NCI-H2227 treated with DMSO at 0.1 percent for 48 hours (cell line): Measurements from ENCODE around the gene PCED1A.
A peak's percentile ranks its signal among the peaks of the same experiment; 100 is the strongest.
"Not testable (repeated sequence)": the region's sequence is repeated elsewhere in the genome, so short reads cannot be mapped to it uniquely, and the experiment has no call there.

Experiments
- DNase-seq: peaks from one replicate; lab custom pipeline; 2025; lab: John Stamatoyannopoulos, UW

Gene PCED1A

DNA sequence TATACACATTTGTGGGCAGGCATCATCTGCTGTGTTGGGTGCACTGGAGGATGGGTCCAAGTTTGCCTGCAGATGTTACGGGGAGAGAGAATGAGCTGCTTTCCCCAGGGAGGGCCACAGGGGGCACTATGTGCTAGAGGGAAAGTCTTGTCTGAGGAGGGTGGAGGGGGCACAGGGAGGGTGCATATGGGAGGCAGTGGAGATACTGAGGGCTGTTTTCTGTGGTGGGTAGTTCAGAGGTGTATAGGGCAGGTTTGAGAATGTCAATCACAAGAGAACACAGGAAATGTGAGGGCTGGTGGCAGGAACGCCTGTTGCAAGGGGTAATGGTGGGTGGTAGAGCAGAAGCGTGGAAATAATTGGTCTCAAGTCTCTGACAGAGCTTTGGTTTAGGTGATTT lies 25.2 kb upstream of the PCED1A start:
- DNase-seq: no peak

DNA sequence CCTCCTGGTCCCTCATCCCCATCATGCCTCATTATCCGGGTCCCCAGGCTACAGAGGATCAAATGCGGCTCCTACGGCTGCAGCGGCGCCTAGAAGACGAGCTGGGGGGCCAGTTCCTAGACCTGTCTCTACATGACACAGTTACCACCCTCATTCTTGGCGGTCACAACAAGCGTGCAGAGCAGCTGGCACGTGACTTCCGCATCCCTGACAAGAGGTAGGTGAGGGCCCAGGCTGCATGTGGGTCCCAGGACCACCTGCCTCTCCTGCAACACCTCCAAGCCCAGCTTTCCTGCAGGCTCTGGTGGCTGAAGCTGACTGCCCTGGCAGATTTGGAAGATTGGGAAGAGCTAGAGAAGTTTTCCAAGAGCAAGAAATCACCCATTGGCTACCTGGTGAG lies 24.6 kb upstream of the PCED1A start:
- no peak for DNase-seq

DNA sequence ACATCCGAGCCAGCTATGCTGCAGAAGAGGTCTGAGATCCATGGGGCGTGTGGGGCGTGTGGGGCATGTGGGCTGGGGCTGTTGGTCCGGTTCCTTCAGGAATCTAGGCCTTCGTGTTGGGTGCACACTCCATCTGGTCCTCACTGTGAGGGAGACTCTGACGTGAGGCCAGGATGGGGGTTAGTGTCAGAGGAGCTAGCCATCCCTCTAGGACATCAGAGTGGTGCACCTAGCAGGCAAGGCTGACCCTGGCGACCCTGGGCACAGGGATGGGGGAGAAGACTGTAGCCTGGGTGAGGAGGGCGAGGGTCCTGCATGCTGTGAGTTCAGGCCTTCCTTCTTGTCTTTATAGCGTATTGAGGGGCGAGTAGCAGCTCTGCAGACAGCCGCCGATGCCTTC lies 24.2 kb upstream of the PCED1A start:
- DNase-seq: no peak

DNA sequence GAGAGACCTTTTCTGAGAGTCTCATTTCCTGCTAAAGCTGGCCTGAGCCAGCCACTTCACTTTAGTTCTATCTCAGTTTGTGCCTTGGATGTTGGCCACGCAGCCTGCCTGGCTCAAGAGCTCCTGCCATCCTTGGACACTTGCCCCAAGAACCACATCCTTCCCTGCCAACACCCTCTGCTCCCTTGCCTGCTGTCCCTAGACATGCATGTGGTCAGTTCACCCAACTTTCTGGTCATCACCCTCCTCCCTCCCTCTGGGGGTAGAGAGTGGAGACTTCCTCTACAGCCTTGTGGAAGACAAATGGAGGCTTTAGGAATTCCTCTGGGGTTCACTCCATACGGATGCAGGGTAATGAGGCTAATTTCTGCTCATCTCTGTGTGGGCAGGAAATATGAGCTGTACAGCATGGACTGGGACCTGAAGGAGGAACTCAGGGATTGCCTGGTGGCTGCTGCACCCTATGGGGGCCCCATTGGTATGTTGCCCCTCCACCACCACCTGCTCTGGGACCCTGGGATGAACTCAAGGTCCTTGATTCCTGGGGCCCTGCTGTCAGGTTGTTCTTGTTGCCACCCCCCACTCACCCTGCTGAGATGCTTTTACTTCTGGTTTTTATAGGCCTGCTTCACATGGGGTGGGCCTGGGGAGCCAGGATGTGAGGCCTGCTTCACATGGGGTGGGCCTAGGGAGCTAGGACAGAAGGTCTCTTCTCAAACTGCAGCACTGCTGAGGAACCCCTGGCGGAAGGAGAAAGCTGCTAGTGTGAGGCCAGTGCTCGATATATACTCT lies 19.1 kb upstream of the PCED1A start:
- no peak for DNase-seq

DNA sequence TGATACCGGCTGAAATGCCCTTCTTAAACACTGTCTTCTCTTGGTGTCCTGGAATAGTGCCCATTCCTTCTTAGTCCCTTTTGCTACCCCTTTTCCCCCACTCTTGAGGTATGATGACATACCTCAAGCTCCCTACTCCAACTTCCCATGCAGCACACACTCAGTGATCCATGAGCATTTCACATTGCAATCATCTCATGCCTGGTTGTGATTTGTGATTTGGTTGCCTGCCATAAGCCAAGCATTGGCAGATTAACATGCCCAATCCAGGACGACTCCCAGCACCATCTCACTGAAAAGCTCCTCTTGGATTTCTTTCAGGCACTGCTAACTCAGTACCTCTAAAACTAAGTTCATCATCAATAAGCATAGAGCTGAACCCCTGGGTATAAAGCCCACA lies 18.1 kb upstream of the PCED1A start:
- no peak for DNase-seq

DNA sequence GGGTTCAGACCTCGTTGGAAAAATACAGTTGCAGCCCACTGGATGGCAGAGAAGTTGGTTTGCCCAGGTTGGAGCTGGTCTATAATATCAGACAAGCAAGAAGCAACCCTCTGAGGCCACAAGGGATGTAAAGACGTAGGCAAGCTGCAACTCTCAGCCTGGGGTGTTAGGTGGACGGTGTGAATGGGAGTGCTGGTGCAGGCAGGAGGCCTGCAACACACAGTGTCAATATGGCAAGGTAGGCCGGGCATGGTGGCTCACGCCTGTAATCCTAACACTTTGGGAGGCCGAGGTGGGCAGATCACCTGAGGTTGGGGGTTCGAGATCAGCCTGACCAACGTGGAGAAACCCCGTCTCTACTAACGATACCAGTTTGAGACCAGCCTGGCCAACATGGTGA lies 10.6 kb upstream of the PCED1A start:
- DNase-seq: no peak

DNA sequence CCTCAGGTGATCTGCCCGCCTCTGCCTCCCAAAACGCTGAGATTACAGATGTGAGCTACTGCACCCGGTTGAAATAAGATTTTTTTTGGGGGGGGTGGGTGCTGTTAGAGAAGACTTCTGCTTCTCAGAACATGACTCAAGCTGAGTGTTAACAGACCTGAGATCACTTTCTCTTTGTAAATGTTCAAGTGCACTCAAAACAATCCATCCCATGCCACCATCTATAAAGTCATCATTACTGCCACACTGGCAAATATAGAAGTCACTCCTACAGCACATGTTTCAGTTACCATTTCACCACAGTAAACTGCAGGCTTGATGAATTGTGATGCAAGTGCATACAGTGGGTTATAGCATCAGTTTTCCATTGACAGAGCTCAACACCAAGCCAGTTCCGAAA lies 9.1 kb upstream of the PCED1A start:
- DNase-seq: no peak

DNA sequence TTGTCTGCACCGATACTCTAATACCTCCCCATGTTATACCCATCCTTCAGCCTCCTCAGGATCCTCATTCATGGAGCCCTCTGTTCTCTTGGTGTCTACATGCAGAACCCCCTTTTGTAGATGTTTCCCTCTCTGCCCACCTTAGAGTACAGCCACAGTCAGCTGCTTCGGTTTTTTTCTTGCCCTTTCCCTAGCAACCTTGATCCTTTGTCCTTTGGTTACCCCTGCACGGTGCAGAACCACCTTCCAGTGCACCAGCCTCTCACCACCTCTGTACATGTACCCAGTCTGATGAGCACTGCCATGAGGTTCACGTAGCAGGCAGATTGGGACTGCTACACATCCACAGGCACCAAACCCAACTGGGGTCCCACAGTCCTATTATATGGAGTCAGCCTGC lies 7.3 kb upstream of the PCED1A start:
- DNase-seq: no peak

DNA sequence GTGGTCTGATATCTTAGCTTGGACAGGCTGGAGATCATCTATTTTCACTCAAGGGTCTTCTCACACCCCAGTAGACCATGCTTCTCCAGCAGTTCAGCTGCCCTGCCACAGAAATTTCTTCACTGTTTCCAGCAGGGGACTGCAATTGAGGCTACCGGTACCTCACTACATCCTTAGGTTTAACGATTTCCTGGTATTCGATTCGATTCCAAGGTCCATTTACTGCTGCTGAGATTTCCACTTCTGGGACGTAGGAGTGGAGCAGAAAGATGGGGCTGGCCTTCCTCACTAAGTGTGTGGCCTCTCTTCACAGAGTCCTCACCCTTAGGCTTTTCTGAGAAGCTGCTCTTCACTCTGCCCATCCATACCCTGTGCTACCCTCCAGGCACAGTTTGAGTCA lies 6.2 kb upstream of the PCED1A start:
- no peak for DNase-seq

DNA sequence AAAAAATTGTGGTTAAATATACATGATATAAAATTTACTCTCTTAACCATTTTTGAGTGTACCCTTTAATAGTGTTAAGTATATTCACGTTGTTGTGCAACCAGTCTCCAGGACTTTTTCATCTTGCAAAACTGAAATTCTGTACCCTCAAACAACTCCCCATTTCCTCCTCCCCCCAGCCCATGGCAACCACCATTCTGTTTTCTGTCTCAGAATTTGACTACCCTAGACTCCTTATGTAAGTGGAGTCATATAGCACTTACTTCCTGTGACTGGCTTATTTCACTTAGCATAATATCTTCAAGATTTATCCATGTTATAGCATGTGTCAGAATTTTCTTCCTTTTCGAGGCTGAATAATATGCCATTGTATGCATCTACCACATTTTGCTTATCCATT lies 5.2 kb upstream of the PCED1A start:
- DNase-seq: no peak

DNA sequence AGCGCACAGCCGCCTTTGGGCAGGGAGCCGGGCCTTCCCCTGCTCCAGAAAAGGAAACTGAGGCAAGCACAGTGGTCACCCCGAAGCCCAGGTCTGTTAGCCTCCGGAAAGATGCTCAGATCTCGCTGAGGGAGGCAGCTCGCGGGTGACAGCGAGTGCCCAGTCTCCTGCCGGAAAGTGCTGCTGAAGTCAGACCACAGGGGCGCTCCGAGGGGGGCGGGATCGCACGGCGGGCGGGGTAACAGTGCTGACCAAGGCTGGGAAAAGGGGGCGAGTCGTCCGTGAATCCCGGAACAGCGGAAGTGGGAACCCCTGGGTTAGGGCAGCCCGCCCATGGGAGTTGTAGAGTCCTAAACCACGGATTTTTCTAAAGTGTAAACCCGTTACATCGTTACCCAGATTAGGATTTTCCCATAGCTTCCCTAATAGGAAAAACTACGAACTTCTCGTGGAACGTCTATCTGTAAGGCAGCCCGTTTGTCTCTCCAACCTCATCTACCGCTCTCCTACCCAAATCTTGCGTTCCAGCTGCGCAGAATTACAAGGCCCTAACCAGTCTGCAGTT lies 594 bp upstream of the PCED1A start:
- peak; percentile 36 for DNase-seq

DNA sequence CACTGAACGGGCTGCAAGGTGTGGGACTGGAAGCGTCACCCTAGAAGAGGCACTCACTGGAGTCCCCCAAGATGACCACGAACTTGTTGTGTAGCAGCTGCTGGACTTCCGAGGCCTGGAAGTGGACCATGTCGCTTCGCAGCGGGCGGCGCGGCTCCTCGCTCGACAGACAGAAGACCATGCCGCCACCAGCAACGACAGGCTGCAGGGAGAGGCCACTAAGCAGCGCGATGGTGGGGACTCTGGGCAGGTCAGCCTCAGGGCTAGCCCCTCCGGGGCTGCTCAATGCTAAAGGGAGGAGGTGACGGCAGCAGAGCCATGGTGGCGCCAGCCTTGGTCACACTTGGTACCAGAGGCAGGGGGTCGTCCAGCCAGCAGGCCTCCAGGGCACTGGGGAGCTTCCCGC lies 720 bp downstream of the PCED1A start:
- no peak for DNase-seq

DNA sequence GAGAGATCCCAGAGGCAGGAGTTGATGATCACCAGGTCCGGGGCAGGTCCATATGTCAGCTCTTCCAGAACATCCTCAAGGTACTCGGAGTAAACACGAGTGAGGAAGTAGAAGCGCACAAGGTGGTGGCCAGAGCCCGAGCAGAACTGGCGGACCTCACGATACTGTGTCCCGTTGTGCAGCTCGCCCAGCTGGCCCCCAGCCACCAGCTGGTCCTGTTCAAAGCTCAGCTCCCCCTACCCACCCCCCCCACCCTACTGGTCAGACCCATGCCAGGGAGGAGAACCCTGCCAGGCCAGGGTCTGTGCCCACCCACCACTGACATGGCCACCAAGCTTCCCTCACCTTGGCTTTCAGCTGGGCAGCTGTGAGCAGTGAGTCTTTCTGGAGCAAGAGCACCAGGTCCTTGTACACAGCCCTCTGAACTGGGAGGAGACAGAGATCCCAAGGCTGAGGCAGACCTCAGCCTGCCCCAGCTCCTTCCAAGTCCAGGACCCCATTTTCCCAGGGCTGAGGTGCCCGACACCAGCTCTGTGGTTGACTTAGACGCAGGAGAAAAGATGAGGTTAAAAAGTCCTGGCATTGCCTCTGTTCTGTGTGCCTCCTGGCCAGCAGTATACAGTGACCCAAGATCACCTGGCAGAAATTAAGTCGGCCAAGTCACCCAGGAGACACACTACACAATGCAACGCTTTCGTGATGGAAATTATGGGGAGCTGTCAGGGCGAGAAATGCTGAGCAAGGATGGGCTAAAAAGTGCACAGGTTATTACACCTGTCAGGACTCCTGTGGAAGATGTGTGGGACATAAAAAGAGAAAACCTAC lies 1.4 kb downstream of the PCED1A start:
- DNase-seq: no peak

DNA sequence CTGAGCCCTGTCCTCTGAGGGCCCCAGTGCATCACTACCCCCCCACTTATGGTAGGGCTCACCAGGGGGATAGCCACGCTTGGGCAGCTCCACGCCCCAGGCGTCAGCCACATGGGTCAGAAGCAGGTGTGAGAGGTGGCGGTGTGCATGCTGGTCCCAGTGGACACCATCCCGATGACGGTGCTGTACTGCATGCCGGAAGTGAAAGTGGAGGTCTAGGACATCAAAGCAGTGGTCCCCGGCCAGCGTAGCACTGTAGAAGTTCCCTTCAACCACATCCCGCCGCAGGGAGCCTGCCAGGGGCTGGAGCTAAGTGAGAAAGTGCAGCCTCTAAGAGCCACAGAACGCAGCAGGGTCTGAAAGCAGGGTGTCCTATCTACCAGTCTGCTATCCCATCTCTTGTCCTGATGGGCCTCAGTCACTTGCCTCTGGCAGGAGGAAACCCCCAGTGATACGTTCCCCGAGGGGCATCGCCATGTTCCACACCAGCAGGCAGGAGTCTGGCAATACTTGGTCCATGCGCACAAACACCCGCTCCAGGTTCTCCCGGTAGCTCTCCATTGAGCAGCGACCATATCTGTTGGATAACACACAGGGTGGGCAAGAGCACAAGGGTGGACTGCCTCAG lies 2.2 kb downstream of the PCED1A start:
- DNase-seq: no peak

DNA sequence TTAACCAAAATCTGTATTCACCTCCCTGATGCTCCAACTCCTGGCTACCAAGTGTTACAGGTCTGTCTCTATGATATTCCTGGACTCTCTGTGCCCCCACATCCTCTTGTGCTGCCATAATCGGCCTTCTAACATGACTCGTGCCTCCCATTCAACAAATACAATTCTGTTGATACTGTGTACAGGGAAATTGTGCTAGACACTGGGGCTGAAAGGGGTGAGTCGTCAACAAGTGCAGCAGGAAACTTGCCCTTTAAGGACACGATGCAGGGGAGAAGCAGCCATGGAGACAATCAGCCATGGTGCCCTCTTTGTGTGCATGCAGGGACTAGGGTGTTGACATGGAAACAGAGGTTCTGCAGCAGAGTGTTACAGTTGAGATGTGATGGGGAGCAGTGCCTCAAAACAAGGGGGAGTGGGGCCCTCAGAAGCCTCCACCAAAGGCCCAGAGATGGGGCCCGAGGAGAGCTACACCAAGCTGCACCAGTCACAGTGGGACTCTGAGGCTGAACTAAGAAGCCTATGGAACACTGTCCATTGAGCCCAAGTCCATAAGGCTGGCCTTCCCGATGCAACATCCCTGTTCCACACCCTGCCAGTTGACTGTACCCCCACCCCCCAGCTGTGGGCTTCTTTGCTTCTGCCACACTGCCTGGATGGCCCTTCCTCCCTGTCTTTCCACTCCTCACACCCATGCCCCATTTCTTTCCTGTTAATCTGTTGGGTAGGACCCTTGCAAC lies 3.1 kb downstream of the PCED1A start:
- DNase-seq: no peak

DNA sequence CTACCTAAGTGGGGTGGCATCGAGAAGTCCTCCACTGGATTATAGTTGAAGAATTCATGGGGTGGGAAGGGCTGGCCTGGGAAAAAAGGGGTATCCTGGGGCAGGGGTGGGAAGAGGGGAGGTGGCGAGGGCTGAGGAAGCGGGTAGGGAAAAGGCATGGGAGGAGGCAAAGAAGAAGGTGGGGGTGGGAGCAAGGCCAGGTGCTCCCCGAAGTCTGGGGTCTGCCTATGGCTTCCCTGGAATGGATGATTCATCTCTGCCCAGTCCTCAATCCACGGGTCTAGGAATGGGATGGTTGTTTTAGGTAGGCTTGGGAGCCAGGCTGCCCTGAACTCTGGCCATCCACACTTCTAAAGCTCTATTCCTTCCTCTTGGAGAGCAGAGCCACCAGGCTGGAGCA lies 4.4 kb downstream of the PCED1A start:
- DNase-seq: no peak

DNA sequence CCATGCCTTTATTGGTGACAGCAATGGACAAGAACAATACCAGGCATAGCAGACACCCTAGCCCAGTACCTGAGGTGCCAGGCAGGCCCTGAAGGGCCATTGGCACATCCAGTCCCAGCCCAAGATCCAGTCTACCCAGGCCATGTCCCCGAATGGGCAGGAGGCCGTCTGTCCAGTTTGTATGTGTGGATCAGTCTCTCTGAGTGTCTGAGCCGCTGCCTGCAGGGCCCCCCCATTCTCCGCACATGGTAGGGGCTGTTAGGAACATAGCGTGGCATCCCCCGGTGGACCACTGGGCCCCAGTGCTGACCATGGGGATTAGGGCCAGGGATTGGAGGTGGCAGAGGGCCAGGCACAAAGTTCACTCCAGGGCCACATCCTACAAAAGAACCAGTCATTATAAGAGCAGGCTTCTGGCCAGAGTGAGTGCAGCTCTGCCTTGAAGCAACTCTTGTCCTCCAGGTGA lies 5.1 kb downstream of the PCED1A start:
- DNase-seq: no peak

DNA sequence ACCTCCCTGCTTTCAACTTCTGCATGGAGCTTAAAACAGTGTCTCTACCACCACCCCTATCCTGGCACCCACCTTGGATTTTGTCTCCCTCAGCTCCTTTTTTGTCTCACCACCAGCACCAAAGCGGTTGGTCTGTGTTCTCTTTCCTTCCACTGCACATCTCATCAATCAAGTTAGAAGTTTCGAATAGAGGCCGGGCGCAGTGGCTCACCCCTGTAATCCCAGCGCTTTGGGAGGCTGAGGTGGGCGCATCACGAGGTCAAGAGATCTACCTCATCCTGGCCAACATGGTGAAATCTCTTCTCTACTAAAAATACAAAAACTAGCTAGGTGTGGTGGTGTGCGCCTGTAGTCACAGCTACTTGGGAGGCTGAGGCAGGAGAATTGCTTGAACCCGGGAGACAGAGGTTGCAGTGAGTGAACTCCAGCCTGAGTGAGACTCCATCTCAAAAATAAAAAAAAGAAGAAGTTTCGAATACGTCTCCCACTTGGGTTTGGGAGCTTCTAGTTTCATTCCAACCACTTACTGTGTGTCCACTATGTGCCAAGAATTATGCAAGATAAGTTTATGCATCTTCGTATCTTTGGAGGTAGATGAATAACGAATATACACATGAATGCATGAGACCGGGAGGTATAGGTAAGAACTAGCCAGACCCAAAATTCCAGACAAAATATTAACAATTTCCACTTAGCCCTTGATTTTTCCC lies 5.9 kb downstream of the PCED1A start:
- DNase-seq: no peak

DNA sequence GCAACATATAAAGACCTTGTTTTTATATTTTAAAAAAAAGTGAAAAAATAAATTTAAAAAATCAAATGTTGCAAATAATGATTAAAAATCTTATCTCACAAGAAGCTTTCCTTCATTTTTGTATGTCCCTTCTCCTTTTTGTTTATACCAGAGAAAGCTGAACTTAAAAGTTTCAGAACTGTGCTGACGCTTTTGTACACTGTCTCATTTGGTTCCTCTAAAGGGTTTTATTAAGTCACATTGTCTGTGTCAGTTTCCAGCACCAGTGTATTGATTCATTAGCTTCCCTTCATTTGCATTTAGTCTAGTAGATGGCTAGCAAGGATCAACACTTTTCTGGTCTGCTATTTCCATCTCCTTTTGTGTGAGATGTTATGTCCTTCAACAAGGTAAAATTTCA lies 6.7 kb downstream of the PCED1A start:
- no peak for DNase-seq

DNA sequence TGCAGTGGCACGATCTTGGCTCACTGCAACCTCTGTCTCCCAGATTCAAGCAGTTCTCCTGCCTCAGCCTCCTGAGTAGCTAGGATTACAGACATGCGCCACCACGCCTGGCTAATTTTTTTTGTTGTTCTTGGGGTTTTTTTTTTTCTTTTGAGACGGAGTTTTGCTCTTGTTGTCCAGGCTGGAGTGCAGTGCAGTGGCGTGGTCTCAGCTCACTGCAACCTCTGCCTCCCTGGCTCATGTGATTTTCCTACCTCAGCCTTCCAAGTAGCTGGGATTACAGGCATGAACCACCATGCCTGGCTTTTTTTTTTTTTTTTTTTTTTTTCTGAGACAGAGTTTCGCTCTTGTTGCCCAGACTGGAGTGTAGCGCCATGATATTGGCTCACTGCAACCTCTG lies 9.2 kb downstream of the PCED1A start:
- DNase-seq: not testable (repeated sequence)

DNA sequence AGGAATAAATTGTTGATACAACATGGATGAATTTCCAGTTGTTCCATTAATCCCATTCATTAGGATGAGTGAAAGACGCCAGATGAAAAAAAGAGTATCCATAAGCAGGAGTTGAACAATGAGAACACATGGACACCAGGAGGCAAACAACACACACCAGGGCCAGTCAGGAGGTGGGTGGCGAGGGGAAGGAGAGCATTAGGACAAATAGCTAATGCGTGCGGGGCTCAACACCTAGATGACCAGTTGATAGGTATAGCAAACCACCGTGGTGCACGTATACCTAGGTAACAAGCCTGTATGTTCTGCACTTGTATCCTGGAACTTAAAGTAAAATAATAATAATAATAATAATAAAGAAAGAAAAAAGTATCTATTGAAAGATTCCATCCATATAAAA lies 11.1 kb downstream of the PCED1A start:
- DNase-seq: no peak
